ENCODE measurements around the gene CFAP100. TPM values are rescaled to one million over a fixed set of nuclear protein-coding genes. Genes with fewer than 3 reads are reported as not detected.

The CFAP100 gene
- total and polyA plus RNA-seq, 2 of the 4 experiments (the other 2 are of a cell fraction): not detected

GRCh38 chr3:126423191-126424038 is 28.7 kb downstream of the CFAP100 start:
- intact Hi-C loops (cut with micrococcal nuclease) (no loop called here), dilution Hi-C loops (cut with HindIII; ENCODE audit: low sequenced_read_pairs, unreplicated experiment) (no loop called here), in situ Hi-C loops (cut with MboI; ENCODE audit: low sequenced_read_pairs) (no loop called here)
- 88% methylated on average over 6 of the region's 26 CpGs; no CpG with 5 or more reads in 1 of the 2 experiments for WGBS, 2 experiments (ENCODE audit: extremely low coverage in 2 of 2, insufficient read length in 1 of 2)
- no peak overlapping the region for H3K18ac ChIP-seq (ENCODE audit: low read depth, low read length)
- H3K4ac ChIP-seq (ENCODE audit: low read depth, low read length): no peak overlapping the region
- H2AFZ ChIP-seq (replicated peaks; ENCODE audit: low read length, poor library complexity): peak overlapping the region; percentile 51
- no peak overlapping the region for H2AK5ac ChIP-seq (ENCODE audit: low read depth, low read length)
- H3K9me3 ChIP-seq (ENCODE audit: control insufficient read depth, insufficient read depth, low read length): peaks cover 6% of the 10 kb centered on the region
- DNase-seq: no peak
- ATAC-seq (ENCODE audit: low read depth): no peak
- H3K14ac ChIP-seq (replicated peaks; ENCODE audit: low read depth, low read length): no peak overlapping the region
- CTCF ChIA-PET: interaction anchor here (0.5 kb wide), 1 partner anchor 308 kb away, joined by 3 read pairs; no protein-coding TSS in a partner anchor
- no TSS peak for BruUV-seq (replicated peaks)
- no peak overlapping the region for H3K27ac ChIP-seq (ENCODE audit: insufficient read depth, low read length)
- no peak overlapping the region for H3K56ac ChIP-seq (ENCODE audit: extremely low read depth, insufficient read depth, low read length)
- no peak overlapping the region for H2BK120ac ChIP-seq (ENCODE audit: low read depth, low read length)
- no peak overlapping the region for H3K4me3 ChIP-seq (ENCODE audit: insufficient read depth, low read depth, low read length)
- no peaks in the 10 kb centered on the region for H3K36me3 ChIP-seq (ENCODE audit: control insufficient read depth, insufficient read depth, low read length)
- H4K8ac ChIP-seq (ENCODE audit: low read depth in 2 of 2, low read length in 2 of 2): no peak overlapping the region
- peaks cover 2% of the 10 kb centered on the region; the same call in 1 of the 2 replicates for H3K27me3 ChIP-seq (ENCODE audit: control insufficient read depth, insufficient read depth, low read length)
- H3K9me1 ChIP-seq (ENCODE audit: insufficient read depth, low read length): no peaks in the 10 kb centered on the region
- H4K20me1 ChIP-seq (ENCODE audit: insufficient read depth, low read length): no peaks in the 10 kb centered on the region
- H3K9ac ChIP-seq (ENCODE audit: low read depth, low read length): no peak overlapping the region
- H3K79me1 ChIP-seq (ENCODE audit: low read depth in 1 of 2, low read length in 2 of 2): no peaks in the 10 kb centered on the region
- no peak overlapping the region for H3K23ac ChIP-seq (ENCODE audit: low read depth, low read length)
- no peak overlapping the region for H4K5ac ChIP-seq (ENCODE audit: low read depth, low read length)
- H3K4me1 ChIP-seq (ENCODE audit: control insufficient read depth, insufficient read depth, low read length): no peaks in the 10 kb centered on the region; the same call in 1 of the 2 replicates
- H2BK5ac ChIP-seq (ENCODE audit: low read depth, low read length, poor library complexity, severe bottlenecking): no peak overlapping the region
- no peak overlapping the region for H2BK15ac ChIP-seq (ENCODE audit: low read depth, low read length)
- H3K4me2 ChIP-seq (ENCODE audit: low read depth, low read length): no peak overlapping the region
- no peak overlapping the region for H4K91ac ChIP-seq (ENCODE audit: insufficient read depth, low read depth, low read length)
- H2AK9ac ChIP-seq (replicated peaks; ENCODE audit: low read depth, low read length, poor library complexity): no peak overlapping the region
- POLR2A ChIA-PET (ENCODE audit: unreplicated experiment): no interaction called here
- H2BK20ac ChIP-seq (ENCODE audit: low read depth, low read length): no peak overlapping the region
- TF ChIP-seq POLR2A (IDR thresholded peaks at IDR 0.05; ENCODE audit: low read depth, low read length) (no peak), CEBPB (IDR thresholded peaks at IDR 0.05; ENCODE audit: low read depth, low read length) (no peak), MXI1 (IDR thresholded peaks at IDR 0.05; ENCODE audit: borderline replicate concordance, low read depth, low read length) (no peak), RCOR1 (IDR thresholded peaks at IDR 0.05; ENCODE audit: insufficient replicate concordance, low read length) (no peak), FOS (IDR thresholded peaks at IDR 0.05; ENCODE audit: low read depth, low read length) (no peak), MAZ (IDR thresholded peaks at IDR 0.05; ENCODE audit: borderline replicate concordance, low read depth, low read length) (no peak), CHD1 (IDR thresholded peaks at IDR 0.05; ENCODE audit: low read depth, low read length) (no peak), MAFK (IDR thresholded peaks at IDR 0.05; ENCODE audit: low read depth, low read length) (no peak), RFX5 (IDR thresholded peaks at IDR 0.05; ENCODE audit: low read depth, low read length) (no peak), SMC3 (IDR thresholded peaks at IDR 0.05; ENCODE audit: low read depth, low read length) (no peak), BHLHE40 (IDR thresholded peaks at IDR 0.05; ENCODE audit: low read depth, low read length) (no peak), NFE2L2 (IDR thresholded peaks at IDR 0.05; ENCODE audit: low read depth, low read length) (no peak), RAD21 (IDR thresholded peaks at IDR 0.05; ENCODE audit: low read length) (no peak)
- TF ChIP-seq, protein P1, sequence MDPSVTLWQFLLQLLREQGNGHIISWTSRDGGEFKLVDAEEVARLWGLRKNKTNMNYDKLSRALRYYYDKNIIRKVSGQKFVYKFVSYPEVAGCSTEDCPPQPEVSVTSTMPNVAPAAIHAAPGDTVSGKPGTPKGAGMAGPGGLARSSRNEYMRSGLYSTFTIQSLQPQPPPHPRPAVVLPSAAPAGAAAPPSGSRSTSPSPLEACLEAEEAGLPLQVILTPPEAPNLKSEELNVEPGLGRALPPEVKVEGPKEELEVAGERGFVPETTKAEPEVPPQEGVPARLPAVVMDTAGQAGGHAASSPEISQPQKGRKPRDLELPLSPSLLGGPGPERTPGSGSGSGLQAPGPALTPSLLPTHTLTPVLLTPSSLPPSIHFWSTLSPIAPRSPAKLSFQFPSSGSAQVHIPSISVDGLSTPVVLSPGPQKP (IDR thresholded peaks at IDR 0.05; ENCODE audit: borderline replicate concordance, low read depth, low read length): no peak
- TF ChIP-seq, protein P2, sequence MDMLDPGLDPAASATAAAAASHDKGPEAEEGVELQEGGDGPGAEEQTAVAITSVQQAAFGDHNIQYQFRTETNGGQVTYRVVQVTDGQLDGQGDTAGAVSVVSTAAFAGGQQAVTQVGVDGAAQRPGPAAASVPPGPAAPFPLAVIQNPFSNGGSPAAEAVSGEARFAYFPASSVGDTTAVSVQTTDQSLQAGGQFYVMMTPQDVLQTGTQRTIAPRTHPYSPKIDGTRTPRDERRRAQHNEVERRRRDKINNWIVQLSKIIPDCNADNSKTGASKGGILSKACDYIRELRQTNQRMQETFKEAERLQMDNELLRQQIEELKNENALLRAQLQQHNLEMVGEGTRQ (IDR thresholded peaks at IDR 0.05; ENCODE audit: low read depth, low read length): no peak
